SH-SY5Y (cell line): ENCODE data around the gene SPAG9.

Experiments
- GATA2 ChIP-seq: IDR thresholded peaks from 2 replicates; pipeline ENCODE4 v1.6.1; 2011; ENCODE audit warnings: mild to moderate bottlenecking, low read depth, low read length
- GATA3 ChIP-seq: IDR thresholded peaks from 2 replicates; pipeline ENCODE4 v1.6.1; 2011; ENCODE audit warnings: low read depth, mild to moderate bottlenecking, low read length, moderate library complexity

GRCh38 chr17:51012538-51012937, 108.1 kb downstream of the SPAG9 start:
- TF ChIP-seq GATA2 (no peak), GATA3 (no peak)
